GM19468 (cell line): ENCODE results near the gene RTTN.

Experiments
- ATAC-seq: cut with Tn5 transposase; IDR thresholded peaks from one replicate; pipeline ENCODE4 v1.9.1; 2021; ENCODE audit warnings: mild to moderate bottlenecking, moderate library complexity, moderate number of reproducible peaks; ENCODE audit not compliant: unreplicated experiment; ENCODE audit errors: extremely low read depth

Gene RTTN

GRCh38 chr18:69956665-69957620, 248.5 kb downstream of the RTTN start:
- no peak for ATAC-seq

- ATAC-seq = peak; percentile 18
Measured at GRCh38 chr18:69956057-69956456, 249.4 kb downstream of the RTTN start.

GRCh38 chr18:69954719-69955480, 250.6 kb downstream of the RTTN start:
- ATAC-seq = peak; percentile 6

DNA sequence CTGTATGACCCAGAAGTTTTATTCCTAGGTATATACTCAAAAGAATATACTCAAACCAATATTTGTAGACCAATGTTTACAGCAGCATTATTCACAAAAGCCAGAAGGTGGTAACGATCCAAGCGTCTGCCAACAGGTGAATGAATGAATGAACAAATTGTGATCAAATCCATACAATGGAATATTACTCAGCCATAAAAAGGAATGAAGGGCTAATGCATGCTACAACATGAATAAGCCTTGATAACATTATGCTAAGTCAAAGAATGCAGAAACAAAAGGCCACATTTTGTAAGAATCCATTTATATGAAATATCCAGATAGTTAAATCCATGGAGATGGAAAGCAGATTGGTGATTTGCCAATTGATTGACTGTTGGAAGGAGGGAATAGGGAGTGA, 252.3 kb downstream of the RTTN start:
- ATAC-seq = no peak
